Mesangial cell (primary cell): ENCODE results near the gene DNAH14. TPM values are rescaled to one million over a fixed set of nuclear protein-coding genes. Genes with fewer than 3 reads are reported as not detected.

Experiments used
- total RNA-seq: library from RNA; depleted of rRNA; stranded (reverse); fragments of >200 nt; gene quantifications from 2 replicates; pipeline ENCODE4 v1.2.3, GENCODE V29; 2015

The DNAH14 gene
- total RNA-seq = 5.2 and 6.0 TPM in 2 replicates

DNA sequence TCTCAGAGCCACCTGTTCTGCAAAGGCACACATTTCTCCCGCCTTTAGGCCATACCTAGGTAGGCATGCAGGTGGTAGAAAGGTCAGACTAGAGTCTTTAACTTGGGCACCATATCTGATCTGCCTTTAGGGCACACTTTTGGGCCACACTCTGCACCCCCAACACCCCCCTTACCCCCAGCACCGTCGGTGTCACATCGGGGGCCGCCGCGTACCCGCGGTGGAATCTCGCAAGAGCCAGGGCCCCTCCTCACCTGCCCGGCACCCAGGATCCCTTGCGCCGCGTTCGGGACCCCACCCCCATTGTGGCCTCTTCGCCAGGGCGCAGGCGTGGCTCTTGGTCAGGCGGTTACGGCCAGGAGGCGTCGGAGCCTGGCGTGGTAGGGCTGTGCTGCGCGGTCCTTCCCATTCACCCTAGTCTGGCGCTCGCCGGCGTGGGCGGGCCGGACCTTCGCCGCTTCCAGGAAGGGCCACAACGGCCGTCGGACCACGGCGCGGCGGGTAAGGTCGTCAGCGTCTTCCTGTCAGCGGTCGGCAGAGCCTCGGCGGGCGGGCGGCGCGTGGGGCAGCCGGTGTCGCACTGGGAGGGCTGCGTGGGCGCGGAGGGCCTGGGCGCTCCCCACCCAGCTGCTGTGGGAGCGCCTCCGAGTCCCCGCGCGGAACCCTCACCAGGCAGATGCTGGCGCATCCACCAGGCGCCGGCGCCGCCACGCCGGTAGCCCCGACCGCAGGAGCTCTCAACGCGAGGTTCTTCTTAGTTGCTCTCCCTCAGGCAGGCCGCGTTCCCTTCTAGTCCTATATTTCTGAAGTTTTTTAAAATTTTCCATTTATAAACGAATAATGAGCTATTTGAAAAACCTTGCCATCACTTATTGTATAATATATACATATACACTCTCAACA lies at the start of gene DNAH14:
TSS of gene DNAH14 (plus strand) at position 341 of the 903 bp plus-strand sequence. CDS start 23,028 bp downstream, outside the sequence.

DNA sequence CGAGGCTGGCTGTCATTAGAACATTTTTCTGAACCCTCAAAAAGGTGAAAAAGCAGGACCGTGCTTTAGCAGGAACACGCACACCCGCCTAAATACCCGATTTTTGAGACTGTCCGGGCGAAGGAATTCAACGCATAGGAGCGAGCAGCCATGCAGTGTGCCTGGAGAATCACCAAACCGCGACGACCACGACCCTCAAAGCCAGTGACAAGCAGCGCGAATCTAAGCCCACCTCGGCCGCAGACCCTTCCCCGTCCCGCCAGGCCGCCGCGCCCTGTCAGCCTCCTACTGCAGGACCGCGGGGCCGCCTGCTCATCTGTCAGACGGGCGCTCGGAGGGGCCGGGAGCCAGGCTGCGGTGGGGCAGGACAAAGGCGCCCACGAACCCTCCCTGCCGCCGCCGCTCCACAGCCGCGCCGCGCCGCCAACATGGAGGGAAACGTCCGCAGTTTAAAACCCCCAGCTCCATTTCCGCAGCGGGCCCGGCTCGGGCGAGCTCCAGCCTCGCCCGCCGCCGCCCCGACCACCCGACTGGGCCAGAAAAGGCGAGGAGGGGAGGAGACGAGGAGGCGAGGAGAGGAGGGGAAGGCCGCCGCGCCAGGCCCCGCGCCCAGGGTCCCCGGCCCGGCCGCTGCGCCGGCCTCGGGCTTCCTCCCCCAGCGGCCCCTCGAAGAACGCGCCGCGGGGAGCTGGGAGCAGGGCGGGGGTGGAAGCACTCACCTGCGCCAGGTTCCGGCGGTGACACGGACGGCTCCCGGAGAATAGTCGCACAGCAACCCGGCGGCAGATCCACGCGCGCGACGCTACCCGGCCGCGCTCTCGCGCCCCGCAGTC lies 498.0 kb downstream of the DNAH14 start, which contains the start of gene LBR:
TSS of gene LBR (minus strand) at position 804 of the 833 bp plus-strand sequence. CDS start 3,963 bp downstream, outside the sequence.

